ENCODE measurements around the gene CREB5. TPM values are rescaled to one million over a fixed set of nuclear protein-coding genes. Genes with fewer than 3 reads are reported as not detected.

The CREB5 gene
- total and polyA plus RNA-seq, 7 donors = 0.80 to 42.1 (median 4.6) TPM

DNA sequence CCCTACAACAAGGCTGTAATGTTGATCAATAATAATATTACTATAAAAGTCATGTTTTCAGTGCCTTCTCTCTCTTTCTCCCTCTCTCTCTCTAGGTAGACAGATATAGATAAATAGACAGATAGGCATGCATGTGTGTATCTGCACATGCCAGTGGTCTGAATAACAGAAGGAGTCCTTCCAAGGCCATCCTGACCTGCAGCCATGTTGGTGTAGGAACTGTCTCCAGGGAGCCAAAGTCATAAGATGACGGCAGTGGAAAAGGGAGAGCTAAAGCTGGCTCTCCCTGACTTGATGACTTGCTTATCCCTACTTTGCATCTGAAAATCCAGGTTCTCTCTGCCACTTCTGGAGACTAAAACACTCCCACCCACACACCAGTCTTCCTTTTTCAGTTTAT is 432.8 kb downstream of the CREB5 start:
- Histone ChIP-seq H3K4me1 (no peaks in the 10 kb centered on the region), H3K9me3 (no peaks in the 10 kb centered on the region), H3K27me3 (no peaks in the 10 kb centered on the region), H3K27ac (no peak overlapping the region), H3K4me3 (no peak overlapping the region), H3K36me3 (no peaks in the 10 kb centered on the region)
- 83 to 94% methylated on average over 1 of the region's 1 CpG for WGBS, 2 donors
- intact Hi-C loops (cut with DNase I) = no loop called here
- TF ChIP-seq EP300 (IDR thresholded peaks at IDR 0.05) (no peak), POLR2AphosphoS5 (IDR thresholded peaks at IDR 0.05) (no peak), POLR2A (IDR thresholded peaks at IDR 0.05) (no peak)
- TF ChIP-seq, protein P1, sequence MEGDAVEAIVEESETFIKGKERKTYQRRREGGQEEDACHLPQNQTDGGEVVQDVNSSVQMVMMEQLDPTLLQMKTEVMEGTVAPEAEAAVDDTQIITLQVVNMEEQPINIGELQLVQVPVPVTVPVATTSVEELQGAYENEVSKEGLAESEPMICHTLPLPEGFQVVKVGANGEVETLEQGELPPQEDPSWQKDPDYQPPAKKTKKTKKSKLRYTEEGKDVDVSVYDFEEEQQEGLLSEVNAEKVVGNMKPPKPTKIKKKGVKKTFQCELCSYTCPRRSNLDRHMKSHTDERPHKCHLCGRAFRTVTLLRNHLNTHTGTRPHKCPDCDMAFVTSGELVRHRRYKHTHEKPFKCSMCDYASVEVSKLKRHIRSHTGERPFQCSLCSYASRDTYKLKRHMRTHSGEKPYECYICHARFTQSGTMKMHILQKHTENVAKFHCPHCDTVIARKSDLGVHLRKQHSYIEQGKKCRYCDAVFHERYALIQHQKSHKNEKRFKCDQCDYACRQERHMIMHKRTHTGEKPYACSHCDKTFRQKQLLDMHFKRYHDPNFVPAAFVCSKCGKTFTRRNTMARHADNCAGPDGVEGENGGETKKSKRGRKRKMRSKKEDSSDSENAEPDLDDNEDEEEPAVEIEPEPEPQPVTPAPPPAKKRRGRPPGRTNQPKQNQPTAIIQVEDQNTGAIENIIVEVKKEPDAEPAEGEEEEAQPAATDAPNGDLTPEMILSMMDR (IDR thresholded peaks at IDR 0.05) = no peak
- no peak for DNase-seq

DNA sequence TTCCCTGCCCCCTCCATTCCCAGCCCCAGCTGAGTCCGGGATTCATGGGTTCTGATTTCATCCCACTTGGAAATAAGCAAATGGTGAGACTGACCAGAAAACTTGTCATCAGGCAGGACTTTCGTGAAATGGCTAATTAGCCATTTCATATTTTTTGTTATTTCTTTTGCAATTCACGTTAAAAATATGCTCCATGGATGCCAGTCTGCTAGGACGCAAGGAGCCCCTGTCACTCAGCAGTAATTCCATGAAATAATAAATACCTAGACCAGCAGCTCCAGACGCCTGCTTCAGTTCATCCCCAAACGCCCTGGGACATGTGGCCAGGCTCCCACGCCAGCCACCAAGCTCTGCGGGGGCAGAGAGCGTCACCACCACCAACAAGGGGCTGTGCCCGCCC is 434.9 kb downstream of the CREB5 start:
- 91 to 92% methylated on average over 10 of the region's 10 CpGs for WGBS, 2 donors

DNA sequence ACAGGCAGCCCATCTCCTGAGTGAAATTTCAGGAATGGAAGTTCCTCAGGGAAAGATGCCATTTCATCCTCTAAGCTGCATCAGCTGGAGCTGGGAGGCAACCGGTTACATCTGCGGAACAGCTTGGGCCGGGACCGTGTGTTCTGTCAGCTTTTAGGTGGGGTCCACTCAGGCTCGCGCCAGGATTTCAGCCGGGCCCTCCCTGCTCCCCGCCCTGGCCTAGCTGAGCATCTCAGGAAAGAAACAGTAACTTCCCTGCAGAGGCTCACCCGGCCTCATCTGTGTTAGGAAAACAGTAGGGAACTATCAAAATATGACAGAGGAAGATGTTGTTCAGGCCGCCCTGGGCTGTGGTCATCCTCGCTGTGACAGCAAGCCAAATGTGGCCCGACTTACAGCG is 435.4 kb downstream of the CREB5 start:
- no peak for TF ChIP-seq POLR2AphosphoS5 (IDR thresholded peaks at IDR 0.05)
- TF ChIP-seq, protein P1 (IDR thresholded peaks at IDR 0.05) = no peak
- TF ChIP-seq POLR2A (IDR thresholded peaks at IDR 0.05) = no peak
- TF ChIP-seq EP300 (IDR thresholded peaks at IDR 0.05) = no peak
- Histone ChIP-seq H3K9me3 (no peaks in the 10 kb centered on the region), H3K4me1 (no peaks in the 10 kb centered on the region), H3K4me3 (no peak overlapping the region), H3K27me3 (no peaks in the 10 kb centered on the region), H3K36me3 (no peaks in the 10 kb centered on the region), H3K27ac (peak overlapping the region in 3 of 4 donors; percentile 6 to 59 (median 14))
- DNase-seq = peak; percentile 86
- WGBS, 2 donors = 89 to 90% methylated on average over 13 of the region's 13 CpGs
- intact Hi-C loops (cut with DNase I) = no loop called here

More for the DNA sequence above, 434.9 kb downstream of the CREB5 start:
- no peak for DNase-seq
- no peak for TF ChIP-seq POLR2AphosphoS5 (IDR thresholded peaks at IDR 0.05)
- no peak for TF ChIP-seq POLR2A (IDR thresholded peaks at IDR 0.05)
- TF ChIP-seq, protein P1 (IDR thresholded peaks at IDR 0.05) = no peak
- no peak for TF ChIP-seq EP300 (IDR thresholded peaks at IDR 0.05)
- Histone ChIP-seq H3K9me3 (no peaks in the 10 kb centered on the region), H3K27ac (peak overlapping the region in 2 of 4 donors; percentile 6 to 59), H3K4me1 (no peaks in the 10 kb centered on the region), H3K4me3 (no peak overlapping the region), H3K36me3 (no peaks in the 10 kb centered on the region), H3K27me3 (no peaks in the 10 kb centered on the region)
- intact Hi-C loops (cut with DNase I) = no loop called here

DNA sequence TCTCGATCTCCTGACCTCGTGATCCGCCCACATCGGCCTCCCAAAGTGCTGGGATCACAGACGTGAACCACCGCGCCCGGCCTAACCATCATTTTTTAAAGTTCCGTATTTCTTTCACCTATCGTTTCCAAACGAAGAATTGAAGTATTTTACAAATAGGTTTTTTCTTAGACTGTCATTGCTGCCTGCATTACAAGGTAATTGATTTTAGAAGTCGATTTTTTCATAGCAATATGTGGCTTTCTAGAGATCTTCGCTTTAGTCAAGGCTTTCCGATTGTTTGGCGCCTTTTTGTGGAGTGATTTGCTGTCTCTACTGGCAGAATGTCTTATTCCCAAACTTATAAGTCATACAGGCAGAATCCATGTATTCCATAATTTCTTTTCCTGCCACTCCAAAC is 436.6 kb downstream of the CREB5 start:
- no peaks in the 10 kb centered on the region for H3K27me3 ChIP-seq
- TF ChIP-seq EP300 (IDR thresholded peaks at IDR 0.05) (no peak), POLR2A (IDR thresholded peaks at IDR 0.05) (no peak), POLR2AphosphoS5 (IDR thresholded peaks at IDR 0.05) (no peak)
- TF ChIP-seq, protein P1 (IDR thresholded peaks at IDR 0.05) = no peak
- peaks cover 0 to 4% (median under 1%) of the 10 kb centered on the region in 4 donors for H3K4me1 ChIP-seq
- intact Hi-C loops (cut with DNase I) = no loop called here
- H3K4me3 ChIP-seq = no peak overlapping the region
- H3K36me3 ChIP-seq = no peaks in the 10 kb centered on the region
- H3K9me3 ChIP-seq = no peaks in the 10 kb centered on the region
- WGBS, 2 donors = 93% methylated on average over 15 of the region's 15 CpGs
- DNase-seq = no peak
- H3K27ac ChIP-seq = no peak overlapping the region

DNA sequence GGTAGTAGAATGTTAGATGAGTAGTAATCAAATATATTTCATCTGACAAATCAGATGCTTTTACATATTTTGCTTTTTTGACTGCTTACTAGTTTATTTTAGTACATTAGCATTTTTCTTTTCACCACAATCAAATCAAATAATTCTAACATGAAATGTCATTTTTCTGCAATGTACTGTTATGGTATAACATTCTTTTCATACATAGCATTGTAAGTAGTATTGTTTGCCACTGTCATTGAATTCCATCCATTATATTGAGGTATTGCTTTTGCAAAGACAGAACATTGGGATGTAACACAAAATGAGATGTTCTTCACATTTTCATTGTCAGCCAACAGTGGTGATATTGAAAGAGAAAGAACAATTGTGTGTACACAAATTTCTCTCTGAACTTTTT is 438.4 kb downstream of the CREB5 start:
- Histone ChIP-seq H3K4me1 (peaks cover 0 to 11% (median 7%) of the 10 kb centered on the region in 4 donors), H3K4me3 (no peak overlapping the region), H3K27me3 (no peaks in the 10 kb centered on the region), H3K36me3 (no peaks in the 10 kb centered on the region), H3K27ac (no peak overlapping the region), H3K9me3 (no peaks in the 10 kb centered on the region)
- DNase-seq = no peak
- no peak for TF ChIP-seq POLR2AphosphoS5 (IDR thresholded peaks at IDR 0.05)
- TF ChIP-seq, protein P1 (IDR thresholded peaks at IDR 0.05) = no peak
- no peak for TF ChIP-seq EP300 (IDR thresholded peaks at IDR 0.05)
- TF ChIP-seq POLR2A (IDR thresholded peaks at IDR 0.05) = no peak
- intact Hi-C loops (cut with DNase I) = loop anchor here (5.0 to 10.0 kb wide), 4 partner anchors 166 to 443 kb away; no protein-coding TSS in a partner anchor
